ENCODE data around the gene E2F6.

DNA sequence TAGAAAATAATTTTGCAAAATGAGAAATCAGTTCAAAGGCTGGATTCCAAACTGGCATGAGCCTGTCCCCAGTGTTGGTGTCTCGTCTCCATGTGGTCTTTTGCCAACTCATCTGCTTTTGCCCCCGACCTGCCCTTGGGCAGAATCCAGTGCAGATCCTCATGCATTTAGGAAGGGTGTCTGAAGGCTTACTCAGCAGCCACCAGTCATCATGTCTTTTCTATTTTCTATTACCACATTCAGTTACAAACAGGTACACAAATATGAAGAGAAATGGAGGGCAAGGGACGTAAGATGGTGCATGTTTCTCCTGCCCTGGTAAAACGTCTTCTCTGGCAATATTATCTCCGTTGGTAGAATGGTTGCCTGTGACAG, 43.5 kb downstream of the E2F6 start:
- TF ChIP-seq, protein P1, sequence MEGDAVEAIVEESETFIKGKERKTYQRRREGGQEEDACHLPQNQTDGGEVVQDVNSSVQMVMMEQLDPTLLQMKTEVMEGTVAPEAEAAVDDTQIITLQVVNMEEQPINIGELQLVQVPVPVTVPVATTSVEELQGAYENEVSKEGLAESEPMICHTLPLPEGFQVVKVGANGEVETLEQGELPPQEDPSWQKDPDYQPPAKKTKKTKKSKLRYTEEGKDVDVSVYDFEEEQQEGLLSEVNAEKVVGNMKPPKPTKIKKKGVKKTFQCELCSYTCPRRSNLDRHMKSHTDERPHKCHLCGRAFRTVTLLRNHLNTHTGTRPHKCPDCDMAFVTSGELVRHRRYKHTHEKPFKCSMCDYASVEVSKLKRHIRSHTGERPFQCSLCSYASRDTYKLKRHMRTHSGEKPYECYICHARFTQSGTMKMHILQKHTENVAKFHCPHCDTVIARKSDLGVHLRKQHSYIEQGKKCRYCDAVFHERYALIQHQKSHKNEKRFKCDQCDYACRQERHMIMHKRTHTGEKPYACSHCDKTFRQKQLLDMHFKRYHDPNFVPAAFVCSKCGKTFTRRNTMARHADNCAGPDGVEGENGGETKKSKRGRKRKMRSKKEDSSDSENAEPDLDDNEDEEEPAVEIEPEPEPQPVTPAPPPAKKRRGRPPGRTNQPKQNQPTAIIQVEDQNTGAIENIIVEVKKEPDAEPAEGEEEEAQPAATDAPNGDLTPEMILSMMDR (IDR thresholded peaks at IDR 0.05) = no peak
- no peak for TF ChIP-seq EP300 (IDR thresholded peaks at IDR 0.05; ENCODE audit: low read depth)
